Right cardiac atrium (tissue), 5 donors: ENCODE measurements around the gene CSNK1D. TPM values are rescaled to one million over a fixed set of nuclear protein-coding genes. Genes with fewer than 3 reads are reported as not detected.
"Not testable (repeated sequence)": the region's sequence is repeated elsewhere in the genome, so short reads cannot be mapped to it uniquely, and the experiment has no call there.

Experiments
- ATAC-seq, 2 donors: fragments of 200-7000 bp; cut with Tn5 transposase; one replicate each; pipeline versions ENCODE4 v1.8.0 to v1.9.1; 2020; ENCODE audit warnings: moderate library complexity in 2 of 2, mild to moderate bottlenecking in 1 of 2
- DNase-seq, 3 donors: peaks; one replicate each; pipeline ENCODE4 v3.0.0-alpha.2; 2020
- H3K27ac ChIP-seq: one replicate; pipeline ENCODE4 v1.5.1; 2013; ENCODE audit warnings: mild to moderate bottlenecking, low read length, control low read depth, moderate library complexity
- H3K27me3 ChIP-seq: one replicate; pipeline ENCODE4 v1.6.1; 2013; ENCODE audit not compliant: control insufficient read depth, insufficient read depth
- H3K4me1 ChIP-seq: one replicate; pipeline ENCODE4 v1.6.1; 2013; ENCODE audit warnings: low read length; ENCODE audit not compliant: control insufficient read depth, insufficient read depth
- H3K4me3 ChIP-seq: one replicate; pipeline ENCODE4 v1.5.1; 2013; ENCODE audit warnings: low read length, control low read depth
- H3K9me3 ChIP-seq: one replicate; pipeline ENCODE4 v1.6.1; 2013; ENCODE audit warnings: low read length; ENCODE audit not compliant: control insufficient read depth
- WGBS: extraction: QIAGEN DNeasy Blood & Tissue Kit; methylation state at CpG from one replicate; pipeline ENCODE4 v1.1.7; 2013; 5-methylcytosine and 5-hydroxymethylcytosine counted together
- intact Hi-C, 4 donors: fragments of 100-400 bp; cut with DNase I; formaldehyde crosslinking; loops; one replicate each; pipeline versions ENCODE4 v1.11.0 to v1.14.0; 2022 to 2023
- polyA plus RNA-seq: library from polyadenylated mRNA; stranded (reverse); fragments of 200-250 nt; gene quantifications from one replicate; pipeline ENCODE4 v1.2.3, GENCODE V29; 2013
- total RNA-seq, 4 donors: library from RNA; stranded (reverse); fragmentation: NEBNext Ultra II Directional; extraction: Animal tissue kit (Norgen Biotek cat#: 25700); gene quantifications; one replicate each; pipeline ENCODE4 v1.2.1, GENCODE V29; 2021
- donor health status: healthy with polysubstance abuse.
- donor health status: DM: no; HTN: yes; CAD: no.
- donor health status: DM: no; HTN: no; CAD: no.
- donor health status: DM: no; HTN: yes; CAD: no; lungs with severe emphysema.
- donor health status: DM: yes; HTN: yes; CAD: no.

The CSNK1D gene
- total and polyA plus RNA-seq, 5 donors, result 61.7 to 81.7 (median 73.3) TPM

DNA sequence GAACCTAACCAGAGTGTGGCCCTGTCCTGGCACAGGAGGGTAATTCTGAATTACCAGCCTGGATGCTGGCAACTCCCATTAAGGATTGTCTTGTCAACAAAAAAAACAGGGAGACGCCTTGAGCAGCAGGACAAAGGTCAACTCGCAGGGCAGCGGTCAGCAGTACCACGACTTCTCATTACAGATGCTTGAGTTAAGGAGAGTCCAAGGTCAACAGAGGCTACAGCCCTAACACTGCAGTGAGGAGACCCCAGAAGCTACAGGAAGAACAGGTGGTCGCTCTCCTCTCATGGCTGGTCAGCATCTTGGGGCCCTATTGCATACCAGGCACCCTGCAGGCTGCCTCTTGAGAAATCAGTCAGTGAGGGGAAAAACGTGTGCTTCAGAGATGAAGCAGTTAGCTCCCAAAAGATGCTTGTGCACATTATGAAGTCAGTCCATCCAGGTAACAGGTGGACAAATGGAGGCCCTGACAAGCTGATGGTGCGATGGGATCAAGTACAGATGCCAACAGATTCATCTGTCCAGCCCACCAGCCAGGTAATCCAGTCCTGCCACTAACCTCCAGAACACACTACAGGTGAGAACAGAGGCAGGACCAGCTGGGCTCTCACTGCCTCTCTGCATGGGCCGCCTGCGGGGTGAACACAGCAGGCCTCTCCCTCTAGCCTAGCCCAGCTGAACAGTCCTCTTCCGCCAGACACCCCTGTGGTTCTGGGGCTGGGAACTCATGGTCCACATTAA is 4.2 kb downstream of the CSNK1D start:
- H3K9me3 ChIP-seq, result no peaks in the 10 kb centered on the region
- intact Hi-C loops, result no loop called here
- no peaks in the 10 kb centered on the region for H3K27me3 ChIP-seq
- peaks cover 18% of the 10 kb centered on the region for H3K4me1 ChIP-seq
- ATAC-seq (no peak), DNase-seq (peak in 1 of 3 donors; percentile 37)
- H3K4me3 ChIP-seq, result no peak overlapping the region
- WGBS, result 64% methylated on average over 10 of the region's 10 CpGs
- no peak overlapping the region for H3K27ac ChIP-seq

DNA sequence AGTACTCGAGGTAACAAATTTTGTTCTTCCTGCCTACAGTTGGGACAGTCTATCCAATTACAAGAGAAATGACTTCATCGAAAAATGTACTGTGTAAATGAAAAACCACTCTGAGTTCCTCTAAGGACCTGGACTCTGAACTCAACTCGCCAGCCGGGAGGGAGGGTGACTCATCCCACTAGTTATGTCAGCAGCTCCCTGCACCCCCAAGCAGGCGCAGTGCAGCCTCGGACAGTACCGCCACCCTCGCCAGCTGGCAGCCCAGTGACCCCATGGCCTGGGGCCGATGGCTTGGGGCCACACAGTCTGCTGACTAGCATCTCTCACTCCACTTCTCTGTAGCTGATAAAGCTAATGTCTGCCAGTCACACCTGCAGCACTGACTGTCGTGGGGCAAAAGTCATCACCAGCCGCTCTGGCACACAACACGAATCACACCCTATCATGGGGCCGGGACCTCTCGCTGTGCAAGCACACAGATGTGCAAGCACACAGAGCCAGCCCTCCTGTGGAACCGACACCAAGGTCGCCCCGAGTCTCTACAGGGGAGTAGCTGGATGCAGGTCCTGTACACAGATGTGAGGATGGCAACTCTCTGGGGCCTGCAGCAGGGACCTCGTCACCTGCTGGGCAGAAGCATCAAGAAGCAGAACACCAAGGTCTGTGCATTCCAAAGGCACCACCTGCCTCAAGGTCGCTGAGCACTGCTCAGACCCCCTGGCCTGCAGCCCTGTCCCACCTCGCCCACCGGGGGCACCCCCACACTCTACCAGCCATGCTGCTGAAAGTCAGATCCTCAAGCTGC is 5.7 kb downstream of the CSNK1D start:
- intact Hi-C loops, result no loop called here
- peaks cover 16% of the 10 kb centered on the region for H3K4me1 ChIP-seq
- no peaks in the 10 kb centered on the region for H3K9me3 ChIP-seq
- no peaks in the 10 kb centered on the region for H3K27me3 ChIP-seq
- H3K27ac ChIP-seq, result peak overlapping the region; percentile 87
- DNase-seq (peak; percentile 95 to 97 (median 96)), ATAC-seq (peak; percentile 93 to 96)
- H3K4me3 ChIP-seq, result no peak overlapping the region
- WGBS, result 23% methylated on average over 21 of the region's 21 CpGs

DNA sequence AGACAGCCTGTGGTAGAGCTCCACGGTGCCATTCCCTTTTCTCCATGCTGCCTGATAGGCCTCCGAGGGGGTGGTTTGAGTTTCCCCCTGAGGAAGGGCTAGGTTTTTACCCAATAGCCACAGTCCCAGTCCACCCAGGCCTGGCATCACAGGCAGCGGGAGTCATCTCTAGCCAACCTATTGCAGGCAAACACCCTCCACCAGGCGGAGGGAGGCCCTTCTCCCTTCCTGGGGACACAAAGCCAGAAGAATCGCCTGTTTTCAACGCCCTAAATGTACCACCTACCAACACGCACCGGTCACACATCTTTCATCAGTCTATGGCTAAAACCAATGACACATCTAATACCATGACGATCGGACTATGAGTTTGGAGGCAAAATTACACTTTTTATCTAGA is 7.4 kb downstream of the CSNK1D start:
- whole genome bisulfite sequencing, result 90% methylated on average over 10 of the region's 10 CpGs
- Histone ChIP-seq H3K4me1 (peaks cover 16% of the 10 kb centered on the region), H3K27me3 (no peaks in the 10 kb centered on the region), H3K4me3 (no peak overlapping the region), H3K27ac (no peak overlapping the region), H3K9me3 (no peaks in the 10 kb centered on the region)
- peak in 1 of 3 donors; percentile 40 for DNase-seq
- no peak for ATAC-seq
- intact Hi-C loops, result no loop called here

DNA sequence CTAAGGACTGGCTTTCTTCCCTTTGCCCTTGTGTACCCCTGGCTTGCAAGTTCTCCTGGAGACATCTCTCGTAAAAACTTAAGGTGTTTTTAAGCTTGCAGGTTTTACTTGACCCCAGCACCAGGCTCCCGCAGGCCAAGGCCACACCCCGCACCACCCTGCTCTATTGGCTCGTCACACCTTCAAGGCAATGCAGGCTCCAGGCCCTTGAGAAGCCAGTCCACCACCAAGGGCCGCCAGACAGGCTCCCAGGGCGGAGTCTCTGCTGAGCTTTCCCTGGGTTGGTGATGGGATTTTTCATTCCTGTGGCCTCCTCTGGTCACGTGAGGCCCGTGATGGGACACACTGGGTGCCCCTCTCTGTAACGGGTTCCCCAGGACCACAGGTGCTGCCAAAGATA is 9.9 kb downstream of the CSNK1D start:
- no peak for ATAC-seq
- DNase-seq, result peak in 1 of 3 donors; percentile 27
- WGBS, result 87% methylated on average over 9 of the region's 9 CpGs
- no peaks in the 10 kb centered on the region for H3K27me3 ChIP-seq
- H3K4me3 ChIP-seq, result no peak overlapping the region
- H3K27ac ChIP-seq, result no peak overlapping the region
- no peaks in the 10 kb centered on the region for H3K9me3 ChIP-seq
- H3K4me1 ChIP-seq, result peaks cover 8% of the 10 kb centered on the region
- intact Hi-C loops, result no loop called here

- ATAC-seq, result no peak
- H3K4me1 ChIP-seq, result peaks cover 4% of the 10 kb centered on the region
- DNase-seq, result no peak
- no peak overlapping the region for H3K27ac ChIP-seq
- no peaks in the 10 kb centered on the region for H3K9me3 ChIP-seq
- no peak overlapping the region for H3K4me3 ChIP-seq
- 63% methylated on average over 4 of the region's 4 CpGs for WGBS
- intact Hi-C loops, result no loop called here
- H3K27me3 ChIP-seq, result no peaks in the 10 kb centered on the region
These were observed 11.2 kb downstream of the CSNK1D start for GRCh38 chr17:82262344-82262743.

GRCh38 chr17:82259972-82260961 is 13.2 kb downstream of the CSNK1D start:
- not testable (repeated sequence) for H3K4me1 ChIP-seq, ATAC-seq

DNA sequence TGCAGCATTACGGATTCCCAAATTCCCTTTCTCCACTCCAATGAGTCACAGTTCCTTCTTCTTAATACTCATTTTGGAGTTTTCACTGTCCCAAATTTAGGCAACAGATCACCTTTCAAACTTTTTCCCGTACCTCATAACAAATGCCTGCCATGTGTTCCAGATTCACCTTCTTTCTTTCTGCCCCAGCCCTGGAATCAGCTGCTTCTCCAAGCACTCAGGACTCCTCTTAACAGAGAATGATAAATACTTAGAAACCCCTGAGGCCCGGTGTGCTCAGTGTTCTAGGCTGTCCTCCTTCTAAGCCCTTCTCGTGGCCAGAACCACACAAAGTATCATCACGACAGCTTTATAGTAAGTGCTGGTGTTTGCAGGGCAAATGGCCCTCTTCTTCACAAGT is 14.9 kb downstream of the CSNK1D start:
- Histone ChIP-seq H3K4me1 (no peaks in the 10 kb centered on the region), H3K4me3 (no peak overlapping the region), H3K27me3 (no peaks in the 10 kb centered on the region), H3K27ac (no peak overlapping the region), H3K9me3 (no peaks in the 10 kb centered on the region)
- 66% methylated on average over 5 of the region's 5 CpGs for WGBS
- DNase-seq (no peak), ATAC-seq (no peak)
- intact Hi-C loops, result no loop called here

More at GRCh38 chr17:82259972-82260961, 13.2 kb downstream of the CSNK1D start:
- H3K9me3 ChIP-seq, H3K27ac ChIP-seq, H3K4me3 ChIP-seq, H3K27me3 ChIP-seq, DNase-seq, intact Hi-C loops: not testable (repeated sequence)
- WGBS, result 88% methylated on average over 8 of the region's 8 CpGs

DNA sequence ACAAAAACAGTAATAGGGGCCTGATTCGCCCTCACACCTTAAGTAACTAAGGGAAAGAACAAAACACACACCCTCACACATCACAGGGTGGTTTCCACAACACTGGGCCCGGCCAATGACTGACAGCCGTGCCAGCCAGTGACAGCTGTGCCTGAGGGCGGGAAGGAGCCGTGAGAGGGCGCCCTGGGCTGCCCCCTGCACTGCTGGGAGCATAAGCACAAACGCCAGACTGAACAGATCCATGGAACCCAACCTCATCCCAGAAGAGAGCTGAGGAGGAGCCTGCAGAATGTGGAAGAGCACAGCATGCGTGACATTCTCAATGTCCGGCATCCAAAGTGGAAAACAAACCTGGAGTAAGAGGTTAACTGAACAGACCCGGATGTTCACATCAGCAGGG is 16.0 kb downstream of the CSNK1D start:
- no peak overlapping the region for H3K4me3 ChIP-seq
- no peak overlapping the region for H3K27ac ChIP-seq
- no peaks in the 10 kb centered on the region for H3K9me3 ChIP-seq
- DNase-seq (peak in 2 of 3 donors; percentile 81), ATAC-seq (peak; percentile 75 to 78)
- H3K27me3 ChIP-seq, result no peaks in the 10 kb centered on the region
- 65% methylated on average over 10 of the region's 10 CpGs for WGBS
- no peaks in the 10 kb centered on the region for H3K4me1 ChIP-seq
- intact Hi-C loops, result no loop called here

- intact Hi-C loops, result no loop called here
- H3K4me3 ChIP-seq, result no peak overlapping the region
- H3K9me3 ChIP-seq, result no peaks in the 10 kb centered on the region
- 93% methylated on average over 14 of the region's 14 CpGs for WGBS
- H3K4me1 ChIP-seq, result no peaks in the 10 kb centered on the region
- no peak overlapping the region for H3K27ac ChIP-seq
- DNase-seq (peak in 2 of 3 donors; percentile 14), ATAC-seq (no peak)
- H3K27me3 ChIP-seq, result no peaks in the 10 kb centered on the region
These were observed 17.1 kb downstream of the CSNK1D start for GRCh38 chr17:82256242-82256885.

GRCh38 chr17:82255402-82255972 is 18.0 kb downstream of the CSNK1D start:
- no peak overlapping the region for H3K4me3 ChIP-seq
- H3K9me3 ChIP-seq, result no peaks in the 10 kb centered on the region
- no peak overlapping the region for H3K27ac ChIP-seq
- 77% methylated on average over 15 of the region's 15 CpGs for WGBS
- DNase-seq (peak in 1 of 3 donors; percentile 54), ATAC-seq (no peak)
- no peaks in the 10 kb centered on the region for H3K27me3 ChIP-seq
- intact Hi-C loops, result no loop called here
- no peaks in the 10 kb centered on the region for H3K4me1 ChIP-seq
